ENCODE data around the gene DNM2. TPM values are rescaled to one million over a fixed set of nuclear protein-coding genes. Genes with fewer than 3 reads are reported as not detected.

Gene DNM2
- total RNA-seq, 2 experiments from 2014 or later = 279 to 286 TPM

DNA sequence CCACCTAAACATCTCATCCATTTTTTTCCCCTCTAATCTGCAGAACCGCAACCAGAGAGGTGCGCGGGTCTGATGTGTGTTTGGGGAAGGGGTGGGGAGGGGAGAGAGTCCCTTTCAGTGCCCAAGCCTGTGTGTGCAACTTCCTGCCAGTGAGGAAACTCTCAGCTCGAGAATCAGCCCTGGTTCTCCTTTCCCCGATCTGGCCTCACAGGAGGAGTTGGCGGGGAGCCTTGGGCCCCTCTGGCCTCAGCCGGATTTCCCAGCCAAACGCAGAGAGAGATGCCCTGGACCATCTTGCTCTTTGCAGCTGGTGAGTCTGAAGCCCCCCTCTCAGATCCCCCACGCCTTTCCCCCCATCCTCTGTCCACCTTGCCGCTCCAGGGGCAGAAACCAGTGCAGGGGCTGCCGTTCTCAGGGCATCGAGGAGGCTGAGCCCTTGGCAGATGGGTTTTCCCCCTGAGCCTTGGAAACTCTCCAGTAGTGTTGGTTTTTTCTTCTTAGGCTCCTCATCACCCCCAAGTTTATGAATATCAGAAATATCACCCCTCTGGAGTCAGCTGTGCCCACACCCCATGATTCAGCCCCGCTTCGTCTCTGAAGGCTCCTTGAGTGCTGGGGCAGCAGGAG is 130.5 kb downstream of the DNM2 start, which contains the start of gene C19orf38:
Gene C19orf38 (plus strand): TSS at position 186 of the 627 bp plus-strand sequence. CDS start 94 bp downstream, at position 280.
- H3K9me3 Mint-ChIP-seq = peaks cover 5% of the 10 kb centered on the region
- no peaks in the 10 kb centered on the region for H3K27me3 ChIP-seq (ENCODE audit: control insufficient read depth in 1 of 2, insufficient read depth in 2 of 2, low read length in 2 of 2)
- TF ChIP-seq, protein P1, sequence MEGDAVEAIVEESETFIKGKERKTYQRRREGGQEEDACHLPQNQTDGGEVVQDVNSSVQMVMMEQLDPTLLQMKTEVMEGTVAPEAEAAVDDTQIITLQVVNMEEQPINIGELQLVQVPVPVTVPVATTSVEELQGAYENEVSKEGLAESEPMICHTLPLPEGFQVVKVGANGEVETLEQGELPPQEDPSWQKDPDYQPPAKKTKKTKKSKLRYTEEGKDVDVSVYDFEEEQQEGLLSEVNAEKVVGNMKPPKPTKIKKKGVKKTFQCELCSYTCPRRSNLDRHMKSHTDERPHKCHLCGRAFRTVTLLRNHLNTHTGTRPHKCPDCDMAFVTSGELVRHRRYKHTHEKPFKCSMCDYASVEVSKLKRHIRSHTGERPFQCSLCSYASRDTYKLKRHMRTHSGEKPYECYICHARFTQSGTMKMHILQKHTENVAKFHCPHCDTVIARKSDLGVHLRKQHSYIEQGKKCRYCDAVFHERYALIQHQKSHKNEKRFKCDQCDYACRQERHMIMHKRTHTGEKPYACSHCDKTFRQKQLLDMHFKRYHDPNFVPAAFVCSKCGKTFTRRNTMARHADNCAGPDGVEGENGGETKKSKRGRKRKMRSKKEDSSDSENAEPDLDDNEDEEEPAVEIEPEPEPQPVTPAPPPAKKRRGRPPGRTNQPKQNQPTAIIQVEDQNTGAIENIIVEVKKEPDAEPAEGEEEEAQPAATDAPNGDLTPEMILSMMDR (IDR thresholded peaks at IDR 0.05) = no peak
- peaks cover 4 to 8% of the 10 kb centered on the region in 2 experiments for H3K9me3 ChIP-seq (ENCODE audit: control insufficient read depth in 1 of 2, insufficient read depth in 1 of 2, low read length in 2 of 2)
- ATAC-seq (ENCODE audit: poor library complexity) = peak; percentile 43
- DNase-seq = peak in 2 of 14 experiments; percentile 49 to 50
- H3K4me3 Mint-ChIP-seq = peak within 1 kb of the TSS; percentile 58
- H3K4me1 Mint-ChIP-seq (ENCODE audit: low read depth) = no peaks in the 10 kb centered on the region
- intact Hi-C loops (cut with DNase I, micrococcal nuclease) = no loop called here
- H3K36me3 ChIP-seq (ENCODE audit: insufficient read depth, low read length) = no peaks in the 10 kb centered on the region
- peaks cover 3% of the 10 kb centered on the region for H3K4me1 ChIP-seq (ENCODE audit: insufficient read depth, low read length)
- CTCF ChIA-PET = no interaction called here
- peak within 1 kb of the TSS; percentile 29 for H3K4me3 ChIP-seq (ENCODE audit: low read length)
- H3K27ac ChIP-seq (ENCODE audit: low read depth in 1 of 2, low read length in 2 of 2) = no peak within 1 kb of the TSS
- peaks cover 4% of the 10 kb centered on the region for H3K27me3 Mint-ChIP-seq
- POLR2A ChIA-PET = interaction anchor here (0.6 to 1.0 kb wide), 2 partner anchors 16 to 63 kb away, joined by 3 to 4 read pairs; no protein-coding TSS in a partner anchor
- H3K27ac Mint-ChIP-seq = no peak within 1 kb of the TSS
- peaks cover 4% of the 10 kb centered on the region for H3K36me3 Mint-ChIP-seq (ENCODE audit: low read depth)

DNA sequence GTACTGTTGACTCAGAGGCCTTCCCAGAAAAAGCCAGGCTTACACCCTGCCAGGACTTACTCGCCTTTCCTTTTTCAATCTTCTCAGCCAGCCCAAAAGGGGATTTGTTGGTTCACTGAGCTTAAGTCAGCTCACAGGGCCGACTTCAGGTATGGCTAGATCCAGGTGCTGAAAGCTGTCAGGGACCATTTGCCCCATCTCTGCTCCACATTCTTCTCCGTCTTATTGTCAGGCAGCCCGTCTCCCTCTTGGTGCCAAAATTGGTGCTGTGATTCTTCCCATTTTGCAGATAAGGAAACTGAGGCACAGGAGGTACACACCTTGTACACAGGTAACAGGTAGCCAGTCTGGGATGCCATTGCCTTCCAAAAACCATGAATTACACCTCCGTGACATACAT is 132.8 kb downstream of the DNM2 start:
- H3K9me3 Mint-ChIP-seq = peaks cover 5% of the 10 kb centered on the region
- ChIA-PET POLR2A (no interaction called here), CTCF (interaction anchor here (2.0 kb wide), 1 partner anchor 14 kb away, joined by 9 read pairs; no protein-coding TSS in a partner anchor)
- no peak overlapping the region for H3K27ac Mint-ChIP-seq
- Histone ChIP-seq H3K27me3 (ENCODE audit: control insufficient read depth in 1 of 2, insufficient read depth in 2 of 2, low read length in 2 of 2) (no peaks in the 10 kb centered on the region), H3K36me3 (ENCODE audit: insufficient read depth, low read length) (no peaks in the 10 kb centered on the region), H3K9me3 (ENCODE audit: control insufficient read depth in 1 of 2, insufficient read depth in 1 of 2, low read length in 2 of 2) (peaks cover 4 to 8% of the 10 kb centered on the region in 2 experiments), H3K4me1 (ENCODE audit: insufficient read depth, low read length) (peaks cover 3% of the 10 kb centered on the region), H3K4me3 (ENCODE audit: low read length) (no peak overlapping the region), H3K27ac (ENCODE audit: low read depth in 1 of 2, low read length in 2 of 2) (no peak overlapping the region)
- intact Hi-C loops (cut with DNase I, micrococcal nuclease) = no loop called here
- no peaks in the 10 kb centered on the region for H3K4me1 Mint-ChIP-seq (ENCODE audit: low read depth)
- TF ChIP-seq, protein P1 (IDR thresholded peaks at IDR 0.05) = no peak
- ATAC-seq (ENCODE audit: poor library complexity) (no peak), DNase-seq (no peak)
- no peak overlapping the region for H3K4me3 Mint-ChIP-seq
- peaks cover 4% of the 10 kb centered on the region for H3K36me3 Mint-ChIP-seq (ENCODE audit: low read depth)
- H3K27me3 Mint-ChIP-seq = peaks cover 4% of the 10 kb centered on the region

DNA sequence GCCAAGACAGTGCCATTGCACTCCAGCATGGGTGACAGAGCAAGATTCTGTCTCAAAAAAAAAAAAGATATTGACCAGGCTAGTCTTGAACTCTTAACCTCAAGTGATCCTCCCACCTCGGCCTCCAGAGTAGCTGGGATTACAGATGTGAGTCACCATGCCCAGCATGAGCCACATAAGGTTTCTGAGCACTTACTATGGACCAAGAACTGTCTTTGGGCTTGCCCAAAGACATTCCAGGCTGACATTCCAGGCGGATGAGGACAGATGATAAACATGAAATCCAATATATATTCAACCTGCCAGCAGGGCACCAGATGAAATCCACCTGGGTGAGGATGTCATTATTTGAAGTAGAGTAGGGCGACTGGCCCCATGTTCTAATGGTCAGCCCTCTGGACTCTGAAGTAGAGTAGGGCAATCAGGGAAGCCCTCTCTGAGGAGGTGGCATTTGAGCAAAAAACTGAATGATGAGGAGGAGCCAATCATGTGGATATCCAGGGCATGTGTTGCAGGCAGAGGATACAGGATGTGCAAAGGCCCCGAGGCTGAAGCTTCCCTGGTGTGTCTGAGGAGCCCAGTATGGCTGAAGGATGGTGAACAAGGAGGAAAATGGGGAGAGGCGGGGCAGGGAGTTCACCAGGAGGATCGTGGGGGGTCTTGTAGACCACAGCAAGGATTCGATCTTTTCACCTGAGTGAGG is 134.4 kb downstream of the DNM2 start:
- ATAC-seq (ENCODE audit: poor library complexity) = no peak
- H3K27ac ChIP-seq (ENCODE audit: low read depth in 1 of 2, low read length in 2 of 2) = no peak overlapping the region
- ChIA-PET CTCF (interaction anchor here (0.8 to 2.0 kb wide), 2 partner anchors 12 kb away, joined by 3 to 9 read pairs; no protein-coding TSS in a partner anchor), POLR2A (no interaction called here)
- no peaks in the 10 kb centered on the region for H3K27me3 ChIP-seq (ENCODE audit: control insufficient read depth in 1 of 2, insufficient read depth in 2 of 2, low read length in 2 of 2)
- Mint-ChIP-seq H3K27ac (no peak overlapping the region), H3K27me3 (no peaks in the 10 kb centered on the region), H3K4me1 (ENCODE audit: low read depth) (no peaks in the 10 kb centered on the region), H3K36me3 (ENCODE audit: low read depth) (no peaks in the 10 kb centered on the region), H3K4me3 (no peak overlapping the region), H3K9me3 (no peaks in the 10 kb centered on the region)
- intact Hi-C loops (cut with DNase I, micrococcal nuclease) = no loop called here
- DNase-seq = no peak
- H3K36me3 ChIP-seq (ENCODE audit: insufficient read depth, low read length) = no peaks in the 10 kb centered on the region
- TF ChIP-seq, protein P1 (IDR thresholded peaks at IDR 0.05) = no peak
- no peaks in the 10 kb centered on the region for H3K9me3 ChIP-seq (ENCODE audit: control insufficient read depth in 1 of 2, insufficient read depth in 1 of 2, low read length in 2 of 2)
- peaks cover 3% of the 10 kb centered on the region for H3K4me1 ChIP-seq (ENCODE audit: insufficient read depth, low read length)
- H3K4me3 ChIP-seq (ENCODE audit: low read length) = no peak overlapping the region

All from CD4-positive, alpha-beta T cell (primary cell).